WTC11 (cell line): ENCODE measurements around the gene FCRLB.

Experiments used
- ATF1 ChIP-seq: sonication (generic); formaldehyde crosslinking; IDR thresholded peaks from 2 replicates; pipeline ENCODE4 v1.8.1; 2023; ENCODE audit warnings: mild to moderate bottlenecking, moderate library complexity, missing genetic modification reagents
- ZBTB21 ChIP-seq: sonication (generic); formaldehyde crosslinking; IDR thresholded peaks from 2 replicates; pipeline ENCODE4 v1.8.1; 2023; ENCODE audit warnings: mild to moderate bottlenecking, missing genetic modification reagents, borderline replicate concordance
- ZNF219 ChIP-seq: sonication (generic); formaldehyde crosslinking; IDR thresholded peaks from 2 replicates; pipeline ENCODE4 v1.8.0; 2023; ENCODE audit warnings: missing genetic modification reagents, mild to moderate bottlenecking, borderline replicate concordance
- ZNF317 ChIP-seq: sonication (generic); formaldehyde crosslinking; IDR thresholded peaks from 2 replicates; pipeline ENCODE4 v1.8.1; 2023; ENCODE audit warnings: low read depth, mild to moderate bottlenecking, moderate library complexity, missing genetic modification reagents, borderline replicate concordance
- ZNF416 ChIP-seq: fragments of 250-450 bp; sonication (Bioruptor Pico); IDR thresholded peaks from 2 replicates; pipeline ENCODE4 v1.9.0; 2021; ENCODE audit warnings: mild to moderate bottlenecking, inconsistent platforms
- TF ChIP-seq, protein P1 (sequence below): fragments of 200-600 bp; IDR thresholded peaks from 2 replicates; pipeline ENCODE4 v1.8.0; 2022; ENCODE audit warnings: antibody characterized with exemption
- TF ChIP-seq, protein P2 (sequence below): sonication (generic); formaldehyde crosslinking; IDR thresholded peaks from 2 replicates; pipeline ENCODE4 v1.8.0; 2023; ENCODE audit warnings: mild to moderate bottlenecking, missing genetic modification reagents
- TF ChIP-seq, protein P3 (sequence below): sonication (generic); formaldehyde crosslinking; IDR thresholded peaks from 2 replicates; pipeline ENCODE4 v1.8.0; 2022; ENCODE audit warnings: mild to moderate bottlenecking, missing genetic modification reagents
- TF ChIP-seq, protein P4 (sequence below): sonication (generic); formaldehyde crosslinking; IDR thresholded peaks from 2 replicates; pipeline ENCODE4 v1.8.1; 2022; ENCODE audit warnings: low read depth, mild to moderate bottlenecking, moderate library complexity, missing genetic modification reagents, borderline replicate concordance
- TF ChIP-seq, protein P5 (sequence below): sonication (generic); formaldehyde crosslinking; IDR thresholded peaks from 2 replicates; pipeline ENCODE4 v1.8.1; 2022; ENCODE audit warnings: missing genetic modification reagents, borderline replicate concordance
- TF ChIP-seq, protein P6 (sequence below): sonication (generic); formaldehyde crosslinking; IDR thresholded peaks from 2 replicates; pipeline ENCODE4 v1.8.1; 2023; ENCODE audit warnings: mild to moderate bottlenecking, moderate library complexity, missing genetic modification reagents
- TF ChIP-seq, protein P7 (sequence below): sonication (generic); formaldehyde crosslinking; IDR thresholded peaks from 2 replicates; pipeline ENCODE4 v1.8.0; 2022; ENCODE audit warnings: mild to moderate bottlenecking, missing genetic modification reagents

DNA sequence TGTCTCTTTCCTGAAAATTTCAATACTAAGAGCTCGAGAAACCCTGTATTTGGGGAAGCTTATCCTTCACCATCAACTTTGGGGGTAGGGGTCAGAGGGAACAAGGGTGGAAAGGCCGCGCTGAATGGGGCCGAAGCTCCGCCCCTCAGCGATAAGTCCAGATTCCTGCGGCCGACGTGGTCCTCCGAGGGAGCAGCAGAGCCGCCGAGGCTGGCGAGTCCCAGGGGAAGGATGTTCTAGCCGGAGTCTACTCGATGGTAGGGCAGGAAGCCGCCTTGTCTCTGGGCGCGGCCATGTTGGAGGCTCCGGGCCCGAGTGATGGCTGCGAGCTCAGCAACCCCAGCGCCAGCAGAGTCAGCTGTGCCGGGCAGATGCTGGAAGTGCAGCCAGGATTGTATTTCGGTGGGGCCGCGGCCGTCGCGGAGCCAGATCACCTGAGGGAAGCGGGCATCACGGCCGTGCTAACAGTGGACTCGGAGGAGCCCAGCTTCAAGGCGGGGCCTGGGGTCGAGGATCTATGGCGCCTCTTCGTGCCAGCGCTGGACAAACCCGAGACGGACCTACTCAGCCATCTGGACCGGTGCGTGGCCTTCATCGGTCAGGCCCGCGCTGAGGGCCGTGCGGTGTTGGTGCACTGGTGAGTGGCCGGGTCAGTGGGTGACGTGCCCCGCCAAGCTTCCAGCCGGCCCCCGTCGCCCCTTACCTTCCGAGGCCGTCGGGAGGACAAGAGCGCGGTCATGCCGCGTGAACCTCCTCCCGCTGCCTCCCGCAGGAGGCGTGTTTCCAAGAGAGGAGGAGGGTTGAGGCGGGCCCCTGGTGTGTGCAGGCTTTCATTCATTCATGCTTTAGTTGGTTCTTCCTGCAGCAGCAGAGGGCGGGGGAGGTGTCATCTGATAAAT is 28.4 kb downstream of the FCRLB start, which contains the start of gene DUSP12:
- TF ChIP-seq, protein P1, sequence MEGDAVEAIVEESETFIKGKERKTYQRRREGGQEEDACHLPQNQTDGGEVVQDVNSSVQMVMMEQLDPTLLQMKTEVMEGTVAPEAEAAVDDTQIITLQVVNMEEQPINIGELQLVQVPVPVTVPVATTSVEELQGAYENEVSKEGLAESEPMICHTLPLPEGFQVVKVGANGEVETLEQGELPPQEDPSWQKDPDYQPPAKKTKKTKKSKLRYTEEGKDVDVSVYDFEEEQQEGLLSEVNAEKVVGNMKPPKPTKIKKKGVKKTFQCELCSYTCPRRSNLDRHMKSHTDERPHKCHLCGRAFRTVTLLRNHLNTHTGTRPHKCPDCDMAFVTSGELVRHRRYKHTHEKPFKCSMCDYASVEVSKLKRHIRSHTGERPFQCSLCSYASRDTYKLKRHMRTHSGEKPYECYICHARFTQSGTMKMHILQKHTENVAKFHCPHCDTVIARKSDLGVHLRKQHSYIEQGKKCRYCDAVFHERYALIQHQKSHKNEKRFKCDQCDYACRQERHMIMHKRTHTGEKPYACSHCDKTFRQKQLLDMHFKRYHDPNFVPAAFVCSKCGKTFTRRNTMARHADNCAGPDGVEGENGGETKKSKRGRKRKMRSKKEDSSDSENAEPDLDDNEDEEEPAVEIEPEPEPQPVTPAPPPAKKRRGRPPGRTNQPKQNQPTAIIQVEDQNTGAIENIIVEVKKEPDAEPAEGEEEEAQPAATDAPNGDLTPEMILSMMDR = no peak
- TF ChIP-seq, protein P2, sequence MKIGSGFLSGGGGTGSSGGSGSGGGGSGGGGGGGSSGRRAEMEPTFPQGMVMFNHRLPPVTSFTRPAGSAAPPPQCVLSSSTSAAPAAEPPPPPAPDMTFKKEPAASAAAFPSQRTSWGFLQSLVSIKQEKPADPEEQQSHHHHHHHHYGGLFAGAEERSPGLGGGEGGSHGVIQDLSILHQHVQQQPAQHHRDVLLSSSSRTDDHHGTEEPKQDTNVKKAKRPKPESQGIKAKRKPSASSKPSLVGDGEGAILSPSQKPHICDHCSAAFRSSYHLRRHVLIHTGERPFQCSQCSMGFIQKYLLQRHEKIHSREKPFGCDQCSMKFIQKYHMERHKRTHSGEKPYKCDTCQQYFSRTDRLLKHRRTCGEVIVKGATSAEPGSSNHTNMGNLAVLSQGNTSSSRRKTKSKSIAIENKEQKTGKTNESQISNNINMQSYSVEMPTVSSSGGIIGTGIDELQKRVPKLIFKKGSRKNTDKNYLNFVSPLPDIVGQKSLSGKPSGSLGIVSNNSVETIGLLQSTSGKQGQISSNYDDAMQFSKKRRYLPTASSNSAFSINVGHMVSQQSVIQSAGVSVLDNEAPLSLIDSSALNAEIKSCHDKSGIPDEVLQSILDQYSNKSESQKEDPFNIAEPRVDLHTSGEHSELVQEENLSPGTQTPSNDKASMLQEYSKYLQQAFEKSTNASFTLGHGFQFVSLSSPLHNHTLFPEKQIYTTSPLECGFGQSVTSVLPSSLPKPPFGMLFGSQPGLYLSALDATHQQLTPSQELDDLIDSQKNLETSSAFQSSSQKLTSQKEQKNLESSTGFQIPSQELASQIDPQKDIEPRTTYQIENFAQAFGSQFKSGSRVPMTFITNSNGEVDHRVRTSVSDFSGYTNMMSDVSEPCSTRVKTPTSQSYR (CRISPR knock-in tag) = no peak
- TF ChIP-seq ZNF317 = no peak
- TF ChIP-seq, protein P3, sequence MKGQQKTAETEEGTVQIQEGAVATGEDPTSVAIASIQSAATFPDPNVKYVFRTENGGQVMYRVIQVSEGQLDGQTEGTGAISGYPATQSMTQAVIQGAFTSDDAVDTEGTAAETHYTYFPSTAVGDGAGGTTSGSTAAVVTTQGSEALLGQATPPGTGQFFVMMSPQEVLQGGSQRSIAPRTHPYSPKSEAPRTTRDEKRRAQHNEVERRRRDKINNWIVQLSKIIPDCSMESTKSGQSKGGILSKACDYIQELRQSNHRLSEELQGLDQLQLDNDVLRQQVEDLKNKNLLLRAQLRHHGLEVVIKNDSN (CRISPR knock-in tag) = no peak
- TF ChIP-seq, protein P4, sequence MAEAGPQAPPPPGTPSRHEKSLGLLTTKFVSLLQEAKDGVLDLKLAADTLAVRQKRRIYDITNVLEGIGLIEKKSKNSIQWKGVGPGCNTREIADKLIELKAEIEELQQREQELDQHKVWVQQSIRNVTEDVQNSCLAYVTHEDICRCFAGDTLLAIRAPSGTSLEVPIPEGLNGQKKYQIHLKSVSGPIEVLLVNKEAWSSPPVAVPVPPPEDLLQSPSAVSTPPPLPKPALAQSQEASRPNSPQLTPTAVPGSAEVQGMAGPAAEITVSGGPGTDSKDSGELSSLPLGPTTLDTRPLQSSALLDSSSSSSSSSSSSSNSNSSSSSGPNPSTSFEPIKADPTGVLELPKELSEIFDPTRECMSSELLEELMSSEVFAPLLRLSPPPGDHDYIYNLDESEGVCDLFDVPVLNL (CRISPR knock-in tag) = no peak; the same call in 1 of the 2 replicates
- TF ChIP-seq, protein P5, sequence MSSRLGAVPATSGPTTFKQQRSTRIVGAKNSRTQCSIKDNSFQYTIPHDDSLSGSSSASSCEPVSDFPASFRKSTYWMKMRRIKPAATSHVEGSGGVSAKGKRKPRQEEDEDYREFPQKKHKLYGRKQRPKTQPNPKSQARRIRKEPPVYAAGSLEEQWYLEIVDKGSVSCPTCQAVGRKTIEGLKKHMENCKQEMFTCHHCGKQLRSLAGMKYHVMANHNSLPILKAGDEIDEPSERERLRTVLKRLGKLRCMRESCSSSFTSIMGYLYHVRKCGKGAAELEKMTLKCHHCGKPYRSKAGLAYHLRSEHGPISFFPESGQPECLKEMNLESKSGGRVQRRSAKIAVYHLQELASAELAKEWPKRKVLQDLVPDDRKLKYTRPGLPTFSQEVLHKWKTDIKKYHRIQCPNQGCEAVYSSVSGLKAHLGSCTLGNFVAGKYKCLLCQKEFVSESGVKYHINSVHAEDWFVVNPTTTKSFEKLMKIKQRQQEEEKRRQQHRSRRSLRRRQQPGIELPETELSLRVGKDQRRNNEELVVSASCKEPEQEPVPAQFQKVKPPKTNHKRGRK (CRISPR knock-in tag) = no peak
- TF ChIP-seq, protein P6, sequence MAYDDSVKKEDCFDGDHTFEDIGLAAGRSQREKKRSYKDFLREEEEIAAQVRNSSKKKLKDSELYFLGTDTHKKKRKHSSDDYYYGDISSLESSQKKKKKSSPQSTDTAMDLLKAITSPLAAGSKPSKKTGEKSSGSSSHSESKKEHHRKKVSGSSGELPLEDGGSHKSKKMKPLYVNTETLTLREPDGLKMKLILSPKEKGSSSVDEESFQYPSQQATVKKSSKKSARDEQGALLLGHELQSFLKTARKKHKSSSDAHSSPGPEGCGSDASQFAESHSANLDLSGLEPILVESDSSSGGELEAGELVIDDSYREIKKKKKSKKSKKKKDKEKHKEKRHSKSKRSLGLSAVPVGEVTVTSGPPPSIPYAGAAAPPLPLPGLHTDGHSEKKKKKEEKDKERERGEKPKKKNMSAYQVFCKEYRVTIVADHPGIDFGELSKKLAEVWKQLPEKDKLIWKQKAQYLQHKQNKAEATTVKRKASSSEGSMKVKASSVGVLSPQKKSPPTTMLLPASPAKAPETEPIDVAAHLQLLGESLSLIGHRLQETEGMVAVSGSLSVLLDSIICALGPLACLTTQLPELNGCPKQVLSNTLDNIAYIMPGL (CRISPR knock-in tag) = peak; percentile 94
- TF ChIP-seq, protein P7, sequence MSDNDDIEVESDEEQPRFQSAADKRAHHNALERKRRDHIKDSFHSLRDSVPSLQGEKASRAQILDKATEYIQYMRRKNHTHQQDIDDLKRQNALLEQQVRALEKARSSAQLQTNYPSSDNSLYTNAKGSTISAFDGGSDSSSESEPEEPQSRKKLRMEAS (CRISPR knock-in tag) = peak; percentile 87
- TF ChIP-seq ZNF219 (CRISPR knock-in tag) = no peak
- TF ChIP-seq ZNF416 (CRISPR knock-in tag) = no peak
- TF ChIP-seq ZBTB21 (CRISPR knock-in tag) = no peak
- TF ChIP-seq ATF1 (CRISPR knock-in tag) = no peak
